ENCODE data around the gene PACS1.
"Not testable (repeated sequence)": the region's sequence is repeated elsewhere in the genome, so short reads cannot be mapped to it uniquely, and the experiment has no call there.

Gene PACS1

DNA sequence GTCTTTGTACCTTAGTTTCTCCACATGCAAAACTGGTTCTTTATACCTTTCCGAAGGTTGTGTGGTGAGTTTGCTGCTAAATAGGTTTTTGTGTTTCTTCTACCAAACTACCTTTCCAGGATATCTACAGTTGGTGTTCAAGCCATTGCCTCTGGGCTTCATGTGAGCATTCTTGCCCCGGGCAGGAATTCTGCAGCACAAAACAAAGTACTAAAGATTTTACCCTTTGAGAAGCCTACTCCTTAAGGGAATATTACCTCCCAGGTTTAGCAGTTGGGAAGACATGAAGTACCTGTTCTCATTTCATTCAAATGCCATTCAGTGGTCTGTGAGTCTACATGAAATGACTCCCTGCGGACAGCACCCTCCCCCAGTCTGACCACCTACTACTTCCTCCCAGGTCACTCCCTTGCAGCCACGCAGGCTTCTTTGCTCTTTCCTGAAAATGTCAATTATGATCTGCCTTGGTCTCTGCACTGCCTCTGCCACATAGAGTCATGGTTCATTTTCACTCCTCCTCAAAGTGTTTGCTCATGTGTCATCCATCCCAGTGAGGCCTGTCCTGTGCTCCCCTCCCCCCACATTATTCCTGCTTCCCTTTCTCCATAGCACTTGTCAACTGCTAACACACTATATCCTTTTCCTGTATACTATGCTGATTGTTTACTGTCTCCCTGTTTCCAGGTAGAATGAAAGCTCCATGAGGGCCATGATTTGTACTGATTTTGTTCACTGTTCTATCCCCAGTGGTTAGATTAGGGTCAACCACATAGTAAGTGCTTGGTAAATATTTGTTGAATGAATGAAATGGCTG, 36.9 kb downstream of the PACS1 start:
- H3K27ac ChIP-seq, result no peak overlapping the region
- TF ChIP-seq ZFX (IDR thresholded peaks at IDR 0.05), result no peak
- TF ChIP-seq, protein P1, sequence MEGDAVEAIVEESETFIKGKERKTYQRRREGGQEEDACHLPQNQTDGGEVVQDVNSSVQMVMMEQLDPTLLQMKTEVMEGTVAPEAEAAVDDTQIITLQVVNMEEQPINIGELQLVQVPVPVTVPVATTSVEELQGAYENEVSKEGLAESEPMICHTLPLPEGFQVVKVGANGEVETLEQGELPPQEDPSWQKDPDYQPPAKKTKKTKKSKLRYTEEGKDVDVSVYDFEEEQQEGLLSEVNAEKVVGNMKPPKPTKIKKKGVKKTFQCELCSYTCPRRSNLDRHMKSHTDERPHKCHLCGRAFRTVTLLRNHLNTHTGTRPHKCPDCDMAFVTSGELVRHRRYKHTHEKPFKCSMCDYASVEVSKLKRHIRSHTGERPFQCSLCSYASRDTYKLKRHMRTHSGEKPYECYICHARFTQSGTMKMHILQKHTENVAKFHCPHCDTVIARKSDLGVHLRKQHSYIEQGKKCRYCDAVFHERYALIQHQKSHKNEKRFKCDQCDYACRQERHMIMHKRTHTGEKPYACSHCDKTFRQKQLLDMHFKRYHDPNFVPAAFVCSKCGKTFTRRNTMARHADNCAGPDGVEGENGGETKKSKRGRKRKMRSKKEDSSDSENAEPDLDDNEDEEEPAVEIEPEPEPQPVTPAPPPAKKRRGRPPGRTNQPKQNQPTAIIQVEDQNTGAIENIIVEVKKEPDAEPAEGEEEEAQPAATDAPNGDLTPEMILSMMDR (conservative IDR thresholded peaks at IDR 0.05), result no peak

DNA sequence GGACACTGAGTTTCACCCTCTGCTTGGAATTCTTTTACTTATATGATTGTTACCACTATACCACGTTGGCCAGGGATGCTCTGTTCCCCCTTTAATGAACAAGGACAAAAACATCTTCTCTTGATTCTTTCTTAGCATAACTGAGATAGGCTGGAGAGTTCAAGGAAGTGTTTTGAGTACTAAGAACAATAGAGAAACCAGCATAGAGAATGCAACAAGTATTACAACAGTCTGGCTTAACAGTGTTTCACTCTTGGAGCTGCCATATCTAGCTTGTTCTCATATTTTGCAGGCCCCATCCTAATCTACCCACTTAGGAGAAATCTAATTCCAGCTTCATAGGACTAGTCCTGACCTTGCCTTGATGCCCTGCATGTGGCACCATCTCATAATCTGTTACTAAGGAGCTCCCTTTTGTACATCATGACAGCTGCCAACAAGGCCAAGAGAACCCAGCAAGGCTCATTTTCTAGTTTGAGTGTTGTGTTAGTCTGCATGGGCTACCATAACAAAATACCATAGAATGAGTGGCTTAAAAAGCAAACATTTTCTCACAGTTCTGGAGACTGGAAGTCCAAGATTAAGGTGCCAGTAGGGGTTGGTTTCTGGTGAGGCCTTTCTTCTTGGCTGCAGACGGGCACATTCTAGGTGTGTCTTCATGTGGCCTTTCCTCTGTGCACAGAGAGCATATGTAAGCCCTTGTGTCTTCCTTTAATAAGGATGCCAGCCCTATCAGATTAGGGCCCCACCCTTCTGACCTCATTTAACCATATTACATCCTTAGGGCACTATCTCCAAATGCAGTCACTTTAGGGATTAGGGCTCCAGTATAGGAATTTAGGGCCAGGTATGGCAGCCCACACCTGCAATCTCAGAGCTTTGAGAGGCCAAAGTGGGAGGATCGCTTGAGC, 37.8 kb downstream of the PACS1 start:
- no peak overlapping the region for H3K27ac ChIP-seq
- no peak for TF ChIP-seq ZFX (IDR thresholded peaks at IDR 0.05)
- TF ChIP-seq, protein P1 (conservative IDR thresholded peaks at IDR 0.05), result no peak

DNA sequence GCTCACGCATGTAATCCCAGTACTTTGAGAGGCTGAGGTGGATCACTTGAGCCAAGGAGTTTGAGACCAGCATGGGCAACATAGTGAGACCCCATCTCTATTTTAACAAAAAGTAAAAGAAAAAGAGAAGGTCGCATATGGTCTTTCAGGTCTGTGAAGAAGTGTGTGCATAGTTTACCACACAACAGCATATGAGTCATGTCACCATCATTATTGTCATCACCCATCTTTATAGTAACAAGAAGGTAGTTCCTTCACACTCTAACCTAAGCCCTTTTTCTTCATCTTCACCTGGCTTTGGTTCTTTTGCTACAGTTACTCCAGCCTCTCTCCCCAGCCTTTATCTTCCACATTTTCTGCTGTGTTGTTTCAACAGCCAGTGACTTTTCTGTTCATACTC, 39.2 kb downstream of the PACS1 start:
- no peak overlapping the region for H3K27ac ChIP-seq
- TF ChIP-seq, protein P1 (conservative IDR thresholded peaks at IDR 0.05), result no peak
- no peak for TF ChIP-seq ZFX (IDR thresholded peaks at IDR 0.05)

DNA sequence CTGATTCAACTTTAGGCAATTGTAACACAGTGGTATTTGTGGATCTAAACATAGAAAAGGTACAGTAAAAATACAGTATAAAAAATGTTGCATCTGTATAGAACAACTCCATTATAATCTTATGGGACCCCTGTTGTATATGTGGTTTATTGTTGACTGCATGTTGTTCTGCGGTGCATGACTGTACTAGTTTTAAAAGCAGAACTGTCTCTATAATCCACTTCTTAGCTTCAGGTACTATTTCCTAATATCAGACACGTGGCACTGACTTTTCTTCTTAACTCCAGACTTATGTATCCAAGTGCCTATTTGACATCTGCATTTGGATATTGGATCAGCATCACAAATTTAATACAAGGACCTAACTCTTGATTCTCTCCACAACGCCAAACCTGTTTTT, 41.1 kb downstream of the PACS1 start:
- no peak for TF ChIP-seq ZFX (IDR thresholded peaks at IDR 0.05)
- TF ChIP-seq, protein P1 (conservative IDR thresholded peaks at IDR 0.05), result no peak
- no peak overlapping the region for H3K27ac ChIP-seq

DNA sequence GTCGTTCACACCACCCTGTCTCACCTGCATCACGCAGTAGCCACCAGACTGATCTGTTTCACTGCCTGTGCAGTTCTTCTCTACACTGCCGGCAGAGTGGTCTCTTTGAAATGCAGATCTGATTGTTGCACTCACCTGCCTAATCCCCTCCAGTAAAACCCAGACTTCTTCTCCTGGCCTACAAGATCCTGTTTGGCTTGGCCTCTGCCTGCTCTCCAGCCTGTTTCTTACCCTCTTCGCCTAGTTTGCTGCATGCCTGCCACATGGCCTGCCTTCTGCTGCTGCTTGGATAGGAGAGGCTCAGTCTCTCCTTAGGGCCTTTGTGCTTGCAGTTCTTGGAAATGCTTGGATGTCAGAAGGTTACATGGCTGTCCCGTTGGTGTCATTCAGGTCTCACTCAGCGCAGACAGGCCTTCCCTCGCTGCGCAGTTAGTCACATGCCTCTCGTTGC, 42.0 kb downstream of the PACS1 start:
- peak overlapping the region; percentile 23 for H3K27ac ChIP-seq

DNA sequence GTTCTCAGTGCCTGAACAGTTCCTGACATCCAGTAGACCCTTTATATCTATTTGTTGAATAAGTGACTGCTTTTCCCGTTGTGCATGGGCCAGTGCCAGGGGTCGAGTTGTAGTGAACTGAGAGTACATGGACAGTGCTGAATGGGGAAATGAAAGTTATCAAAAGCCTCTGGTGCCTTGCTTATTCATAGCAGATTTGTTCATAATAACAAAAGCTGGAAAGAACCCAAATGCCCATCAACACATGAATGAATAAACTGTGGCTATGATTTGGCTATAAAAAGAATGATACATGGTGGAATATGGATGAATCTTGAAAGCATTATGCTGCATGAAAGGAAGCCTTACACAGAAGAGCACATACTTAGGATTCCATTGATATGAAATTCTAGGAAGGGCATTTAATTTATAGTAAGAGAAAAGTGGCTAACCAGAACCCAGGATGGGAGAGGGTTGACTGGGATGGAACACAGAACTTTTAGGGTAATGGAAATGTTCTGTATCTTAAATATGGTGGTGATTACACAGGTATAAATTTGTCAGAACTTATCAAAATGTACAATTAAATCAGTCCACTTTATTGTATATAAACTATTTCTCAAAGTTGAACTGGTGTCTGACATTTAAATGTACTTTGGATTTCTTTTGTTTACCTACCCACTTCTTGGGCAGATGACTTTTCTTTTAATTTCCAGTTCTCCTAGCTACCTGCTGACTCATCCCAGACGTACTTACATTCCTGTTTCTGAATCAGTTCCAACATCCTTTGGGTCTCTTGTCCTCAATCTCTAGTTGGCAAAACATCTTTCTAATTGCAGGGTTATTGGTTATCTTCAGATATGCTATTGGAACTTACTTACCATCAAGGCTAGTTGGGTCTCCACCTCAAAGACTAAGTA, 42.8 kb downstream of the PACS1 start:
- peak overlapping the region; percentile 23; the same call in 1 of the 2 replicates for H3K27ac ChIP-seq
- no peak for TF ChIP-seq ZFX (IDR thresholded peaks at IDR 0.05)
- TF ChIP-seq, protein P1 (conservative IDR thresholded peaks at IDR 0.05), result no peak

More for the DNA sequence above, 42.0 kb downstream of the PACS1 start:
- TF ChIP-seq, protein P1 (conservative IDR thresholded peaks at IDR 0.05), result no peak
- TF ChIP-seq ZFX (IDR thresholded peaks at IDR 0.05), result no peak

DNA sequence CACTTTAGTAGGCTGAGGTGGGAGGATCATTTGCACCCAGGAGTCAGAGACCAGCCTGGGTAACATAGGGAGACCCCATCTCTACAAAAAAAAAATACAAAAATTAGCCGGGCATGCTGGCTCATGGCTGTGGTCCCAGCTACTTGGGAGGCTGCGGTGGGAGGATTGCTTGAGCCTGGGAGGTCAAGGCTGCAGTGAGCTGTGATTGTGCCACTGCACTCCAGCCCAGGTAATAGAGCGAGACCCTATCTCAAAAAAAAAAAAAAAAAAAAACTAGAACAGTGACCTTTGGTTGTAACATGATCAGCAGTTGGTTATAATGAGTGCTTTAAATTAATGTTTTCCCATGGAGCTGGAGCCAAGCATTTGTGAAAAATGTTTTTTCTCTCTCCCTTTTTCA, 44.9 kb downstream of the PACS1 start:
- H3K27ac ChIP-seq, result not testable (repeated sequence)
